Mesenchymal stem cell (in vitro differentiated cells and primary cell): ENCODE results near the gene TRAM2.

Source experiments
- DNase-seq: peaks from one replicate; pipeline ENCODE4 v3.0.0-alpha.2; 2013
- H2AFZ ChIP-seq: one replicate; pipeline ENCODE4 v1.6.1; 2013; ENCODE audit warnings: low read depth, mild to moderate bottlenecking, control low read depth, inconsistent platforms, low read length, moderate library complexity
- H2AK5ac ChIP-seq: 2 replicates; pipeline ENCODE4 v1.6.1; 2013; ENCODE audit warnings: low read length, moderate library complexity, mild to moderate bottlenecking, inconsistent platforms; ENCODE audit not compliant: severe bottlenecking
- H2BK120ac ChIP-seq: one replicate; pipeline ENCODE4 v1.6.1; 2013; ENCODE audit warnings: low read depth, mild to moderate bottlenecking, inconsistent platforms, low read length, moderate library complexity
- H2BK12ac ChIP-seq, 2 experiments: one replicate each; pipeline ENCODE4 v1.6.1; 2013; ENCODE audit warnings: inconsistent platforms in 2 of 2, low read length in 2 of 2, mild to moderate bottlenecking in 2 of 2, moderate library complexity in 2 of 2, control low read depth in 1 of 2
- H2BK15ac ChIP-seq: one replicate; pipeline ENCODE4 v1.6.1; 2013; ENCODE audit warnings: mild to moderate bottlenecking, low read depth, inconsistent platforms; ENCODE audit not compliant: poor library complexity, severe bottlenecking
- H2BK5ac ChIP-seq: 2 replicates; pipeline ENCODE4 v1.6.1; 2013; ENCODE audit warnings: low read depth, mild to moderate bottlenecking, low read length, control low read depth, inconsistent platforms; ENCODE audit not compliant: poor library complexity, severe bottlenecking
- H3K14ac ChIP-seq, 2 experiments: one replicate each; pipeline ENCODE4 v1.6.1; 2013; ENCODE audit warnings: inconsistent platforms in 2 of 2, low read length in 2 of 2, control low read depth in 1 of 2, mild to moderate bottlenecking in 1 of 2, moderate library complexity in 1 of 2
- H3K18ac ChIP-seq, 2 experiments: one replicate each; pipeline ENCODE4 v1.6.1; 2013; ENCODE audit warnings: inconsistent platforms in 2 of 2, low read length in 2 of 2, control low read depth in 1 of 2, low read depth in 1 of 2, mild to moderate bottlenecking in 1 of 2
- H3K23ac ChIP-seq, 2 experiments: one replicate each; pipeline ENCODE4 v1.6.1; 2013; ENCODE audit warnings: inconsistent platforms in 2 of 2, low read length in 2 of 2, mild to moderate bottlenecking in 2 of 2, moderate library complexity in 2 of 2, control low read depth in 1 of 2
- H3K27ac ChIP-seq: 2 replicates; pipeline ENCODE4 v1.5.1; 2013; ENCODE audit warnings: mild to moderate bottlenecking, moderate library complexity, low read length, control low read depth, inconsistent platforms; ENCODE audit not compliant: poor library complexity, severe bottlenecking
- H3K27me3 ChIP-seq, 2 experiments: 2 replicates each; pipeline versions ENCODE4 v1.6.1 to v1.7.0; 2013; ENCODE audit warnings: low read length in 2 of 2, mild to moderate bottlenecking in 2 of 2, moderate library complexity in 2 of 2, control low read depth in 1 of 2, inconsistent platforms in 1 of 2; ENCODE audit not compliant: control insufficient read depth in 1 of 2, insufficient read depth in 1 of 2
- H3K36me3 ChIP-seq, 2 experiments: 2 replicates each; pipeline versions ENCODE4 v1.6.1 to v1.7.0; 2013; ENCODE audit warnings: low read length in 2 of 2, control low read depth in 1 of 2, inconsistent platforms in 1 of 2, low read depth in 1 of 2, mild to moderate bottlenecking in 1 of 2; ENCODE audit not compliant: insufficient read depth in 2 of 2, control insufficient read depth in 1 of 2
- H3K4ac ChIP-seq, 2 experiments: one replicate each; pipeline ENCODE4 v1.6.1; 2013; ENCODE audit warnings: inconsistent platforms in 2 of 2, low read length in 2 of 2, mild to moderate bottlenecking in 2 of 2, moderate library complexity in 2 of 2, control low read depth in 1 of 2, low read depth in 1 of 2
- H3K4me1 ChIP-seq: 2 replicates; pipeline ENCODE4 v1.6.1; 2013; ENCODE audit warnings: low read depth, low read length, control low read depth; ENCODE audit not compliant: control insufficient read depth, insufficient read depth
- H3K4me2 ChIP-seq: 2 replicates; pipeline ENCODE4 v1.6.1; 2013; ENCODE audit warnings: low read length, mild to moderate bottlenecking, inconsistent platforms; ENCODE audit not compliant: poor library complexity, severe bottlenecking
- H3K4me3 ChIP-seq, 2 experiments: 2 replicates each; pipeline versions ENCODE4 v1.5.1 to v1.7.0; 2013; ENCODE audit warnings: low read length in 2 of 2, mild to moderate bottlenecking in 2 of 2, control low read depth in 1 of 2, low read depth in 1 of 2; ENCODE audit not compliant: insufficient read depth in 1 of 2
- H3K79me1 ChIP-seq: replicated peaks from 2 replicates; pipeline ENCODE4 v1.6.1; 2013; ENCODE audit warnings: mild to moderate bottlenecking, control low read depth, low read length, inconsistent platforms; ENCODE audit not compliant: poor library complexity, severe bottlenecking
- H3K9ac ChIP-seq: 2 replicates; pipeline ENCODE4 v1.7.0; 2013; ENCODE audit warnings: mild to moderate bottlenecking, low read length, moderate library complexity
- H3K9me3 ChIP-seq: 2 replicates; pipeline ENCODE4 v1.7.0; 2013; ENCODE audit warnings: mild to moderate bottlenecking, low read length; ENCODE audit not compliant: control insufficient read depth
- H4K8ac ChIP-seq: one replicate; pipeline ENCODE4 v1.6.1; 2013; ENCODE audit warnings: inconsistent platforms, mild to moderate bottlenecking, low read length, moderate library complexity
- H4K91ac ChIP-seq: one replicate; pipeline ENCODE4 v1.6.1; 2013; ENCODE audit warnings: mild to moderate bottlenecking, low read length, inconsistent platforms
- WGBS: methylation state at CpG from one replicate; pipeline ENCODE4 v1.1.7; 2013; ENCODE audit warnings: mixed read lengths; 5-methylcytosine and 5-hydroxymethylcytosine counted together

The TRAM2 gene

DNA sequence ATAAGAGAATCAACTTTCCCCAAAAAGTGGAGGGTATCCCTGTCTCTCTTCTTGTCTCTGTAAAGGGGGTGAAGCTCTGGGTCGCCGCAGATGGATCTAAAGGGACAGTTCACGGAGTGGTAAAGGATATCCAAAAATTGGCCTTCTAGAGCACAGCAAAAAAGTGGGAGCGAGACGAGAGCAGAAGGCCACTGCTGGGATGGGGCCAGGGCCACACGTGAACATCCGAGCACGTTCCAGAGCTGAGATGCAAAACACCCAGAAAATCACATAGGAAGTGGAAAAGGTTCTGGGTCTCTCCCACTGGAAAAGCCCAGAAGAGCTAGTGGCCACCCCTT is 837 bp downstream of the TRAM2 start:
- Histone ChIP-seq H2BK15ac (peak overlapping the region; percentile 88), H3K27me3 (no peaks in the 10 kb centered on the region), H2AK5ac (peak overlapping the region; percentile 68), H2BK12ac (peak overlapping the region in 1 of 2 experiments; percentile 75), H2AFZ (no peak overlapping the region), H4K91ac (peak overlapping the region; percentile 99), H3K27ac (peak overlapping the region; percentile 92), H3K18ac (peak overlapping the region; percentile 97 to 100), H3K9me3 (no peaks in the 10 kb centered on the region), H3K9ac (peak overlapping the region; percentile 96), H3K4me3 (peak overlapping the region; percentile 95 to 98), H4K8ac (peak overlapping the region; percentile 73), H3K36me3 (peaks cover 3 to 23% of the 10 kb centered on the region in 2 experiments), H3K4ac (peak overlapping the region; percentile 93 to 96), H2BK5ac (peak overlapping the region; percentile 87), H3K14ac (peak overlapping the region in 1 of 2 experiments; percentile 100), H3K79me1 (no peaks in the 10 kb centered on the region), H2BK120ac (peak overlapping the region; percentile 68), H3K4me1 (peaks cover 17% of the 10 kb centered on the region), H3K4me2 (peak overlapping the region; percentile 85), H3K23ac (peak overlapping the region; percentile 38 to 98)
- DNase-seq = no peak
- WGBS = 25% methylated on average over 8 of the region's 8 CpGs

- peak overlapping the region in 1 of 2 experiments; percentile 100 for H3K14ac ChIP-seq
- H3K27me3 ChIP-seq = no peaks in the 10 kb centered on the region
- peak overlapping the region; percentile 92 for H3K27ac ChIP-seq
- H4K91ac ChIP-seq = no peak overlapping the region
- peak overlapping the region; percentile 96 for H3K9ac ChIP-seq
- H2AK5ac ChIP-seq = peak overlapping the region; percentile 17
- H3K36me3 ChIP-seq = peaks cover 3 to 20% of the 10 kb centered on the region in 2 experiments
- peak overlapping the region; percentile 13 for H4K8ac ChIP-seq
- H3K4me3 ChIP-seq = peak overlapping the region; percentile 95 to 98
- 27% methylated on average over 10 of the region's 10 CpGs for WGBS
- peak overlapping the region; percentile 50 to 100 for H3K18ac ChIP-seq
- H3K4me2 ChIP-seq = peak overlapping the region; percentile 85
- H2BK5ac ChIP-seq = peak overlapping the region; percentile 87
- H3K4ac ChIP-seq = peak overlapping the region in 1 of 2 experiments; percentile 96
- no peak overlapping the region for H2BK120ac ChIP-seq
- H3K9me3 ChIP-seq = no peaks in the 10 kb centered on the region
- peak overlapping the region in 1 of 2 experiments; percentile 77 for H3K23ac ChIP-seq
- DNase-seq = peak; percentile 47
- H3K4me1 ChIP-seq = peaks cover 18% of the 10 kb centered on the region
- H2BK15ac ChIP-seq = no peak overlapping the region
- H3K79me1 ChIP-seq = no peaks in the 10 kb centered on the region
- H2AFZ ChIP-seq = no peak overlapping the region
- peak overlapping the region in 1 of 2 experiments; percentile 75 for H2BK12ac ChIP-seq
Measured at GRCh38 chr6:52575502-52575892, 1.4 kb downstream of the TRAM2 start.

DNA sequence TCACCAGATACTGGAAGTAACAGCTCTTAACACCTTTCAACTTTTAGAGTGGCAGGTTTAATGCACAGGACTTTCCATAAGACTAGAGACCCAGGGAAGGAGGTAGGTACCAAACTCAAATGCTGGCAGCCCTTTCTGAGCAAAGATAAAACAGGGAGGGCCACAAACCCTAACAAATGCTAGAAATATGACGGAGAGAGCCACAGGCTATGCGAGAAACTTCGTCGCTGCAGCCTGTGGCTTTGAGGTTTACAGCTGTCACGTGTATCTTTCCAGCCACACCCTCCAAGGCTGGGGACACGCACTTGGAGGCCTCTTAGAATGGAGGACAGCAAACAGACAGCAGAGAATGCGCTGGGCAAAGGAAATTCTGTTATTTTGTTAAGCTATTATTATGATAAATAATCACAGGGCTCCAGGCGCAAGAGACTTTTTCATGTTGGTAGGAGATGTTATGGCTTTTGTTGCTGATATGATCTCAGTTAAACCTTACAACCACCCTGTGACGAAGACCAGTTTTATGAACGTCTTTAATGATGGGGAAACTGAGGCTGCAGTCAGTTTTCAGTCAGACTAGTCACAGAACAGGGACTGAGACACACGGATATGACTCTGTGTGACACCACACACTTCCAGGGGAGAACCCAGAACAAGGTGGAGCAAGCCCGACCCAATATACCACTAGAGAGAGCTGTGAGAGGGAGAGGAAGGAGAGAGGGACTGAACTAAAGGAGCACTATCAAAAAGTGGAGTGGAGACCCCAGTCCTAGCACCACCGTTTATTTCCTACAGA is 2.0 kb downstream of the TRAM2 start:
- no peaks in the 10 kb centered on the region for H3K27me3 ChIP-seq
- H3K27ac ChIP-seq = peak overlapping the region; percentile 92
- no peak overlapping the region for H4K8ac ChIP-seq
- peak; percentile 81 for DNase-seq
- no peak overlapping the region for H2AK5ac ChIP-seq
- H3K79me1 ChIP-seq = no peaks in the 10 kb centered on the region
- WGBS = 19% methylated on average over 11 of the region's 13 CpGs
- peak overlapping the region; percentile 95 to 98 for H3K4me3 ChIP-seq
- H3K4ac ChIP-seq = peak overlapping the region in 1 of 2 experiments; percentile 96
- peaks cover 3 to 20% of the 10 kb centered on the region in 2 experiments for H3K36me3 ChIP-seq
- peak overlapping the region in 1 of 2 experiments; percentile 21 for H2BK12ac ChIP-seq
- peak overlapping the region in 1 of 2 experiments; percentile 100 for H3K14ac ChIP-seq
- peak overlapping the region; percentile 85 for H3K4me2 ChIP-seq
- H3K23ac ChIP-seq = no peak overlapping the region
- peak overlapping the region; percentile 96 for H3K9ac ChIP-seq
- no peak overlapping the region for H2AFZ ChIP-seq
- H4K91ac ChIP-seq = no peak overlapping the region
- peak overlapping the region; percentile 7 to 100 for H3K18ac ChIP-seq
- H3K4me1 ChIP-seq = peaks cover 21% of the 10 kb centered on the region
- no peak overlapping the region for H2BK120ac ChIP-seq
- no peak overlapping the region for H2BK15ac ChIP-seq
- no peak overlapping the region for H2BK5ac ChIP-seq
- no peaks in the 10 kb centered on the region for H3K9me3 ChIP-seq

DNA sequence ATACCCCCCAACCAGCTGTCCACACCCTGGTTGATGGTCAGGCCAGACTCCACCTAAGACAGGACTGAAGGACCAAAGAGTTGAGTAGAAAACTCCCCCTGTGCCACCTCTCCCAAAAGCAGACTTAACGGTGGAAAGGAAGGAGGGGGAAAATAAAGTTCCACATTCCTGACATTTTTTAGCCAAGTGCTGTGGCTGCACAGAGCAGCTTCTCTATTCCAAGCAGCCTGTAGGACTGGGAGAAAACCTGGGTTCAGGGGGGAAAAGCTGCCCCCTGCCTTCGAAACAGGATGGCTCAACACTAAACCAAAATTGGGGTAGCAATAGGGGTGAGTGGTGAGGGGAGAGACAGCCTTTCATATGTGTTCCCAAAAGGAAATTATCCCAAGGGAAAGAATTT is 3.6 kb downstream of the TRAM2 start:
- H2BK15ac ChIP-seq = no peak overlapping the region
- 13% methylated on average over 2 of the region's 2 CpGs for WGBS
- H3K79me1 ChIP-seq = no peaks in the 10 kb centered on the region
- no peak overlapping the region for H3K14ac ChIP-seq
- no peak overlapping the region for H2BK5ac ChIP-seq
- H3K27me3 ChIP-seq = no peaks in the 10 kb centered on the region
- H2BK120ac ChIP-seq = peak overlapping the region; percentile 6
- no peak overlapping the region for H2AFZ ChIP-seq
- H3K36me3 ChIP-seq = peaks cover 3 to 14% of the 10 kb centered on the region in 2 experiments
- peaks cover 20% of the 10 kb centered on the region for H3K4me1 ChIP-seq
- H4K91ac ChIP-seq = no peak overlapping the region
- peak overlapping the region; percentile 96 for H3K9ac ChIP-seq
- H4K8ac ChIP-seq = no peak overlapping the region
- H2AK5ac ChIP-seq = peak overlapping the region; percentile 66
- H2BK12ac ChIP-seq = peak overlapping the region in 1 of 2 experiments; percentile 7
- peak overlapping the region; percentile 85 for H3K4me2 ChIP-seq
- peak; percentile 41 for DNase-seq
- H3K4ac ChIP-seq = peak overlapping the region in 1 of 2 experiments; percentile 27
- peak overlapping the region in 1 of 2 experiments; percentile 95 for H3K4me3 ChIP-seq
- peak overlapping the region; percentile 92 for H3K27ac ChIP-seq
- peak overlapping the region; percentile 29 to 77 for H3K18ac ChIP-seq
- H3K9me3 ChIP-seq = no peaks in the 10 kb centered on the region
- H3K23ac ChIP-seq = no peak overlapping the region
